ENCODE measurements around the gene KLHDC8B. TPM values are rescaled to one million over a fixed set of nuclear protein-coding genes. Genes with fewer than 3 reads are reported as not detected.

KLHDC8B gene
- total and polyA plus RNA-seq, 9 of the 15 experiments (the other 6 are each of a cell fraction or from before 2014, with no cell fraction given): 6.9 to 34.8 (median 25.2) TPM

- TF ChIP-seq NKRF (IDR thresholded peaks at IDR 0.05; ENCODE audit: borderline replicate concordance) (peak; percentile 47; the same call in 1 of the 2 replicates), KLF13 (tag; IDR thresholded peaks at IDR 0.05; ENCODE audit: borderline replicate concordance, low read depth) (0 out of 2 replicates have a peak, but pooled peaks have one; percentile 36), ZNF639 (CRISPR knock-in tag; conservative IDR thresholded peaks at IDR 0.05 in 1 of 2, IDR thresholded peaks at IDR 0.05 in 1 of 2) (peak in 1 of 2 experiments; percentile 89; a peak in 2 of 4 replicates), ZFP36 (IDR thresholded peaks at IDR 0.05; ENCODE audit: low read depth, low read length, partially characterized antibody) (peak; percentile 100), POLR2G (IDR thresholded peaks at IDR 0.05; ENCODE audit: low read depth, low read length) (peak; percentile 86), POLR2AphosphoS5 (IDR thresholded peaks at IDR 0.05; ENCODE audit: control insufficient read depth, insufficient read depth, low read depth, low read length) (0 out of 2 replicates have a peak, but pooled peaks have one; percentile 45), ELF4 (CRISPR knock-in tag; IDR thresholded peaks at IDR 0.05) (0 out of 2 replicates have a peak, but pooled peaks have one; percentile 20), ZNF212 (CRISPR knock-in tag; IDR thresholded peaks at IDR 0.05) (no peak), NONO (IDR thresholded peaks at IDR 0.05; ENCODE audit: low read depth in 2 of 2, low read length in 1 of 2) (0 out of 4 replicates have a peak, but pooled peaks of 1 of the 2 experiments have one; percentile 23), ATF1 (CRISPR knock-in tag; IDR thresholded peaks at IDR 0.05) (no peak), ATF1 (tag; IDR thresholded peaks at IDR 0.05) (peak; percentile 37; the same call in 1 of the 2 replicates), CXXC5 (CRISPR knock-in tag; IDR thresholded peaks at IDR 0.05) (peak; percentile 77), EZH2 (IDR thresholded peaks at IDR 0.05; ENCODE audit: borderline replicate concordance, low read depth, low read length) (no peak), TBP (optimal IDR thresholded peaks at IDR 0.05; ENCODE audit: low read depth, low read length) (peak; percentile 28), DACH1 (IDR thresholded peaks at IDR 0.05; ENCODE audit: partially characterized antibody) (no peak), TOE1 (IDR thresholded peaks at IDR 0.05; ENCODE audit: borderline replicate concordance) (0 out of 2 replicates have a peak, but pooled peaks have one; percentile 16), TOE1 (CRISPR knock-in tag; IDR thresholded peaks at IDR 0.05; ENCODE audit: borderline replicate concordance, low read depth) (no peak), E2F3 (CRISPR knock-in tag; IDR thresholded peaks at IDR 0.05) (no peak), ZNF143 (CRISPR knock-in tag; IDR thresholded peaks at IDR 0.05) (0 out of 2 replicates have a peak, but pooled peaks have one; percentile 29), ZNF197 (CRISPR knock-in tag; IDR thresholded peaks at IDR 0.05; ENCODE audit: low read depth) (0 out of 2 replicates have a peak, but pooled peaks have one; percentile 66), ZBTB9 (CRISPR knock-in tag; IDR thresholded peaks at IDR 0.05) (peak; percentile 58; the same call in 1 of the 2 replicates), ZFX (CRISPR knock-in tag; IDR thresholded peaks at IDR 0.05) (peak; percentile 46; the same call in 1 of the 2 replicates)
These were observed 5.3 kb upstream of the KLHDC8B start, which contains the start of gene CCDC71 (continued) for GRCh38 chr3:49165771-49166751.

All from K562 (cell line).